Stimulated activated naive CD4-positive, alpha-beta T cell treated with Interleukin-2 at 50 U/mL for 16 hours (primary cell): ENCODE measurements around the gene MAFG.
"Not testable (repeated sequence)": the region's sequence is repeated elsewhere in the genome, so short reads cannot be mapped to it uniquely, and the experiment has no call there.

Experiments used
- DNase-seq: peaks from one replicate; lab custom pipeline; 2025; lab: John Stamatoyannopoulos, UW

MAFG gene

GRCh38 chr17:81923302-81924260, 4.0 kb downstream of the MAFG start:
- no peak for DNase-seq

DNA sequence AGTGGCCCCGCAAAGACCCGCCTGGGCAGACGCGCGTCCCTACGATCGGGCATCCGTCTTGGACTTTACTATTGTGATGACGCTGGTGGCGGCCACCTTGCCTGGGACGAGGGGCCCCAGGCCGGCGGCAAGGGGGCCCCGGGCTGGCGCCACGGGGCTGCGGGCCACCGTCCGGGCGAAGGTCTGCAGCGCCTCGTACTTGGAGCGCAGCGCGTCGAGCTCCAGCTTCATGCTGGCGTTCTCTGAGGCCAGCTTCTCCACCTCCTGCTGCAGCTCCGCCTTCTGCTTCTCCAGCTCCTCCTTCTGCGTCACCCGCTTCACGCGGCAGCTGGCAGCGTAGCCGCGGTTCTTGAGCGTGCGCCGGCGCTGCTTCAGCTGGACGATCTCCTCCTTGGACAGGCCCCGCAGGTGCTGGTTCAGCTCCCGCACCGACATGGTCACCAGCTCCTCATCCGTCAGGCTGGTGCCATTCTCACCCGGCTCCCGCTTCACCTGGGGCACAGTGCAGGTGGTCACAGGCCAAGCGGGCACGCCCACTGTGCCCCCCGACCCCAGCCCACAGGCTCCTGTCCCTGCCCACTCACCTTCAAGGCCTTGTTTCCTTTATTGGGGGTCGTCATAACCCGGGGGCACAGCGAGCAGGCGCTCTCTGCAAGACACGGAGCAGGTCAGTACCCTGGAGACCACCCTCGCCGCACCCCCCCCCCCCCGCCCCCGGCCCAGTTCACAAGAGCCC, 4.8 kb downstream of the MAFG start:
- DNase-seq: no peak

DNA sequence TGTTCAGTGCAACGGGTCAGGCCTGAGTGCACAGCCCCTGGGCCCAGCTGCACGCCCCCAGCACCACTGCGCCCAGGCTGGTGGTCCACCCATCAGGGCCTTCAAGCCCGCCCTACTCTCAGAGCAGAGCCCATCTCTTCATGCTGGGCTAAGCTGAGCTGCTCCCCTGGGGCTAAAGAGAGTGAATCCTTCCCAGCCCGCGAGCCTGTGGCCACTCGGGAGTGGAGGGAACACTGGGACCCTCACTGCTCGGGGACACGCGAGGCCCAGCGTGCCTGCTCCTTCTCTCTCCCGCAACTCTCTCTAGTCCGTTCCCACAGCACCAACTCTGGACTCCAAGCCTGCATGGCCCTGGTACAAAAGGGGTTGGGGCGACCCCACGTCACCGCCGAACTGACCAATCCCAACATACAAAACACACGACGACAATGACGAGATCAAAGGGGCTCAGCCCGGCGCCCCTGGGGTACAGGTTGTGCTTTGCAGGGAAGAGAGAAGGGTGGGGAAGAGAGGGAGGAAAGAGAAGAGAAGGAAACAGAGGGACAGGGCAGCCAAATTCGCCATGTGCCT, 5.5 kb downstream of the MAFG start:
- DNase-seq: no peak

DNA sequence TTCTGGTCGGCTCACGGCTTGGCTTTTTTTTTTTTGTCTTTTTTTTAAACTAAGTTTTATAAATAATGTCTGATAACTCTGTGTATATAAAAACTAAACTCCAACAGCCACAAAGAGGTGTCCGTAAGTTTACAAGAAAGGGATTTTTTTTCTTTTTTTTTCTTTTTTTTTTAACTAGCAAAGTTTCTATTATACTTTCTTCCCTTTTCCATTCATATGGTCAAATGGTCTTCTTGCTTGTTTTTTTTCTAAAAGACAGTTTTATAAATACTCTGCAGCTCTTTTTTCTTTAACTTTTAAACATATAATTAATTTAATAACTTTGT, 6.0 kb downstream of the MAFG start:
- no peak for DNase-seq

DNA sequence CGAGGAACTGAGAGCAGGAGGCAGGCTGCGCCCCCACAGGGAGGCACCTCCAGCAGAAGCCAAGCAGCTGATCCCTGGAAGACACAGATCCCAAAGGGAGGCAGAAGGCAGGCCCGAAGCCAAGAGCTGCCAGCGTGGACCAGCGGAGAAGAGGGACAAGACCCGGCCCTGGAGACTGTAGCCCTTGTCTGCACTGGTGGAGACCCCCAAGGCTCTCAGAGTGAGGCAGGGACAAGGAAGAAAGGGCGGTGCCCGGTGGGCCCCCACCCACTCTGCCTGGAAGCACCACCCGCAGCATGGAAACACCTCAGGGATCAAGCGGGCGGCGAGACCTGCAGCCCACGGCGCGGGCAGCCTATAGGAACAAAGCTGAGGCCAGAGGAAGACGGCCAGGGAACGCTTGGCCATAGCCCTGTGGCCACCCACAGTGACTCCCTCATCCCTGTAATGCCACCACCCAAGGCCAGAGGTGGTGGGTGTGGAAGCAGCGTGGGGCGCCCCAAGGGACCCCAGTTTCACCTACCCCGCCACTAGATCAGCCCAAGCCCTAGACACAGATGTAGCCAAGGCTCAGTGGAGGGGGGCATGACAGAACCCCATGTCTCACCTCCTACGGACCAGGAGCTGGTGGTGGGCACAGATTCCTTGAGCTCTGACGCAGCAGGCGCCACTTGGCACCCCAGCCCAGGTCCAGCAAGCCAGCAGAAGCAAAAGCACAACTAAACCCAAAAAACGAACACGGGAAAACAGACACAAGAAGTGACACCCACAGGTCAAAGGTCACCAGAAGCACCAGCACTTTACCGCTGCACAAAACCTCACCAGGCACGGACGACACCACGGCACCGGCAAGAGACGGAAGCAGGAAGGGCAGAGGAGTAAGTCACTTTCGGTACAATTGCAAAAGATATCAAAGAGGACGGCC, 6.7 kb downstream of the MAFG start:
- DNase-seq: no peak

GRCh38 chr17:81918832-81919545, 8.5 kb downstream of the MAFG start:
- DNase-seq: no peak

DNA sequence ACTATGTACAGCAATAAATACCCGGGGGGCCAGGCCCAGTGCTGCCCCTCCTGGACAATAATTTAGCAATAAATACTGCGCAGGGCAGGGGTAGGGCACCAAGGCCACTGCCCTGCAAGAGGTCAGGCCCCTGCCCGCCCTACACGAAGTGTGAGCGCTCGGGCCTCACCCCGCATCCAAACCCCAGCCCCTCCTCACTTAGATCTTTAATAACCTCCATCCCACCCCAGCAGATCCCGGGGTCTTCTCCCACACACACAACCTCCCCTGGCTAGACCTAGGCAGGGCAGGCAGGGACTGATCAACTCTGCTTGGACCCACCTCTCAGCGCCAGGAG, 9.2 kb downstream of the MAFG start:
- DNase-seq: not testable (repeated sequence)

DNA sequence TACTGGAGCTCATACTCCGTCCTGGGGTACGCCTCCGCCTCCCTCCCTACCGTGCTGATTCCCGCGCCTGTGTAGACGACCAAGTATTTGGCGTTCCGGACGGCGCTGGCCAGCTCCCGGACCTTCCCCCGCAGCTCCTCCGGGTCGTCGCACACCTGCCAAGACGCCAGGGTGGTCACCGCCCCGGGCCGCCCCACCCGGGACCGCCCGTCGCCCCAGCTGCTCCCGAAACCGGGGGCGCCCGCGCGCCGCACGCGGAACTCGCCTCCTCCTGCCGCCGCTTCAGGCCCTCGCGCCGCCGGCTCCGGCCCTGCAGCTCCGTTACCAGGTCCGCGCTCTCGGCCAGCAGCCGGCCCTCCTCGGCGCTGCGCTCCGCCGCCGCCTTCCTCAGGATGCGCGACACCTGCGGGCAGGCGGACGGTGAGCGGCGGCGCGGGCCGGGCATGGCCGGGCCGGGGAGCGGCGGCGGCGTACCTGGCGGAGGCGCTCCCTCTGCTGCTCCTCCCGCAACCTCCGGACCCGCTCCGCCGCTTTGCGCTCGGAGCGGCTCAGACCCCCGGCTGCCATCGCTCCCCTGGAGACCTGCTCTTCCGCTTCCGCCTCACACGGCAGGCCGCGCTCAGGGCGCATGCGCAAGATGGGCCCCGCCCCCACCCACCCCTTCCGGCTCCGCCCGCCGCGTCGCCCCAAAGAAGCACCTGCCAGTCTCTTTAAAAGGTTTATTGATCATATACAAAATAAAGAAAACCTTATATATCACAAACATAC, 9.8 kb downstream of the MAFG start, which contains the start of gene SIRT7:
Gene SIRT7 (minus strand): TSS at position 612 of the 768 bp plus-strand sequence. CDS start 45 bp downstream, at position 567.
- peak; percentile 73 for DNase-seq

GRCh38 chr17:81916234-81917001, 11.1 kb downstream of the MAFG start:
- no peak for DNase-seq

DNA sequence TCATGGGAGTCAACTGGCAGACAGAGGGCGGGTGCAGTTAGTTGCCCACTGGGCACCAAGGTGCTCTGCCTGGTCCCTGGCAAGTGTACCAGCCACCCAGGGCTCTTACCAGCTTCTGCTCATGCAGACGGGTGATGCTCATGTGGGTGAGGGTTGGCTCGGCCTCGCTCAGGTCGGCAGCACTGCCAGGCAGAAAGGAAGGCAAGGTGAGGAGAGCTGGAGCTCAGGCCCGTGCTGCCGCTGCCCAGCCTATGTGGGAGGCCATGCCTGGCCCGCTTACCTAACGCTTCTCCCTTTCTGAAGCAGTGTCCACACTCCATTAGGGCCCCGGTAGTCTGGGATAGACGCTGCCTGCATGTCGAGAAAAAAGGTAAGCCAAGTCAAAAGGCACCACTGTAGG, 12.2 kb downstream of the MAFG start:
- no peak for DNase-seq

- DNase-seq: no peak
Observed at GRCh38 chr17:81914103-81914850, 13.3 kb downstream of the MAFG start.

GRCh38 chr17:81913394-81914102, 14.0 kb downstream of the MAFG start:
- DNase-seq: no peak

DNA sequence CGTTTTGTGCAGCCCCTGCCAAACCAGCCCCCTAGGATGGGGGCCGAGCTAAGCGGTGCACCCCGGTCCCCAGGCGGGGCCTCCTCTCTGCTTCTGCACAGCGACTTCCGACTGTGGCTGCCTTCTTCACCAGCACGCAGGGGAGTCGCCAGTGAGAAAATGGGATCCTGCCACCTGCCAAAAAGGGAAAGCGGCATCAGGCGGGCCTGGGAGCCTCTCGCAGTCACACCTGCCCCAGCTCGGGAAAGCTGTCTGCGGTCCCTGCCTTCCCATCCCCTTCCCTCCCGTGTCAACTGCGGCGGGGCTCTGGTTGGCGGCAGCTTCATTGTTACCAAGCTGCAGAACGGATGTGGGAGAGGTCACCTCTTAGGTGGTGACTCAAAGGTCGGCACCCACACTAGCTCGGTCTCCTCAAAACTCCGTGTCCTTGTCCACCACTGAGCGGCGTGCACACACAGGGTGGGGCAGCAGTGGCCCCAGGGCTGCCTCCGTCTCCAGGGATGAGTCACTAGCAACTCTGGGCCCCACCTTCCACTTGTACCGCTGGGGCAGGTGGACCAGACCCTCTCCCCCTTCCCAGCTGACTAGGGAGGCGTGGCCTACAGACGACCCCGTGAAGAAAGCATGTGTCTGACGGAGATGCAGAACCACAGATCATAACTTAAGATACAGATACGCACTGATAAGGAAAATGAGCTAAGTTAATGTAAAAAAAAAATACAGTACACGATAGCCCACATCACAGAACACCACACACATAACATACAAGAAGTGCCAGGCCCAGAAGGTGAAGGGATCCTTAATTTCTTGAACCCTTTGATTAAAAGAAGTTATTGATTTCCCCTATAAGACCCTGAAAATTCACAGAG, 14.9 kb downstream of the MAFG start:
- DNase-seq: no peak

DNA sequence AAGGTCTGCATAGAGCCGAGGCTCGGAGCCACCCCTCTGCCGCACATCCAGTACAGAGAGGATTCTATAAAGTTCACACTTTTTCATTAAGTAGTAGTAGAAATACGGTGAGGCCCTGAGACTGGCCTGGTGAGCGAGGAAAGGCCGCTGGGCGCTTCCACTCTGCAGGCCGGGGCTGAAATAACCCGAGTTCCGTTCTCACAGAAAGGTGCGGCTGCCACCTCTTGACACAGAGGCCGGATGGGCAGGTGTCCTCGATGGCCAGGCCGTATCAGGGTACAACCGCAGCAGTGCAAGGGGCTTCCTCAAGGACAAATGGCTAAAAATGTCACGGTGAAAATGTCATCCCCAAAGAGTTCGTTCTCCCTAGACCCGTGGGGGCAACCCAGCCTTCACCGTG, 15.6 kb downstream of the MAFG start:
- no peak for DNase-seq

GRCh38 chr17:81911277-81911961, 16.1 kb downstream of the MAFG start, which contains the start of gene PCYT2:
Gene PCYT2 (minus strand): TSS chr17:81911399. CDS start chr17:81911355, 44 bp downstream.
- peak; percentile 89 for DNase-seq

DNA sequence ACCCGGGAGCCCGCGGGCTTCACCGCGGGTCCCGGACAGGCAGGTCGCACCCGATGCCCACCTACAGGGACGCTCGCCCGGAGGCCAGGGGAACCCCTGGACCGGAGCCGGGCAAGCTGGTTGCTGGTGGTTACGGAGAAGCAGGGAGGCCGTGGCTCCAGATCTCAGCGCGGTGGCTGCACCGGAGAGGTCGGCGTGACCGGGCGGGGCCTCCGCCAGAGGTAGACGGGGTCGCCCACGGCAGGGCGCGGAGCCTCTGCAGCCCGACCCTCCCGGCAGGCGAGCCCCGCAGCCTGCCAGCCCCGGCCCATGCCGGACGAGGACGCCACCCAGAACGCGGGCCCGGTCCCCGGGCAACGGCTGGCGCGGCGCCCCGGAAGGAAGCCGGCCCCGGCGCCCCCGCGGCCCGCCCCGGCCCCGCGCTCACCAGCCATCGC, 16.7 kb downstream of the MAFG start:
- peak; percentile 32 for DNase-seq
